GM18499 (cell line): ENCODE data around the gene CRADD.
"Not testable (repeated sequence)": the region's sequence is repeated elsewhere in the genome, so short reads cannot be mapped to it uniquely, and the experiment has no call there.

ENCODE experiments used
- ATAC-seq: cut with Tn5 transposase; IDR thresholded peaks from one replicate; pipeline ENCODE4 v1.9.1; 2021; ENCODE audit warnings: moderate number of reproducible peaks; ENCODE audit not compliant: insufficient read depth, unreplicated experiment

The CRADD gene

GRCh38 chr12:93753285-93753684 is 76.1 kb downstream of the CRADD start:
- no peak for ATAC-seq

- no peak for ATAC-seq
Measured at GRCh38 chr12:93753838-93754429, 76.8 kb downstream of the CRADD start.

DNA sequence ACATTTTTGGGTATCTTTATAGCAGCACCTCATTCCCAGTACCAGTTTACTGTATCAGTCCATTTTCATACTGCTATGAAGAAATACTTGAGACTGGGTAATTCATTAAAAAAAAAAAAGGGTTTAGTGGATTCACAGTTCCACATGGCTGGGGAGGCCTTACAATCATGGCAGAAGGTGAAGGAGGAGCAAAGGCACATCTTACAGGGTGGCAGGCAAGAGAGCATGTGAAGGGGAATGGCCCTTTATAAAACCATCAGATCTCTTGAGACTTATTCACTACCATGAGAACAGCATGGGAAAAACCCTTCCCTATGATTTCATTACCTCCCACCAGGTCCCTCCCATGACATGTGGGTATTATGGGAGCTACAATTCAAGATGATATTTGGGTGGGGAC is 77.7 kb downstream of the CRADD start:
- ATAC-seq, result not testable (repeated sequence)

- ATAC-seq, result no peak
Measured at GRCh38 chr12:93756288-93756687, 79.1 kb downstream of the CRADD start.

GRCh38 chr12:93757792-93758694 is 80.9 kb downstream of the CRADD start:
- no peak for ATAC-seq

DNA sequence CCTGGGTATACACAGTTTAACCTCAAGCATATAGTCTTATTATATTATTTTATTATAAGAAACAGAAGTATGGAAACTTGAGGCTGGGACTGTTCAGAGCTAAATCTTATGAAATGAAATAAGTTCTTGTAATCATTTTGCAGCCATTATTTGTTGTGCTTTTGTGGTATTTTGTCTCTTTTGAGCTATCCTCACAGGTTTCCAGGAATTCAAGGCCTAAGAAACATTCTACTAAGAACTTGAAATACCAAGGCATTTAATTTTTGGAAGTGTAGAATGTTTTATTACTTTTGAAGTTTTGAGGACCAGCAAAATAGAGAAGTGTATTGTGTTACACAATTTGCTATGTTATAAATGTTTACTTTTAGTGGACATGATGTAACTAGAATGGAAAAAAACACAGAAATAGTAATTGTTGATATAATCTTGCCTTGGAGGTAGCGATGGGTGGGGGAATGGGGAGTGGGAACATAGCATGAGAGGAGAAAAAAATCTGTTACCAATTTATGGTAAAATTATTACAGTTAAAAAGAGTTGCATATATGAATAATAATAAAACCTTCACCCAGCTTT is 81.7 kb downstream of the CRADD start:
- ATAC-seq, result no peak

- ATAC-seq, result no peak
Measured at GRCh38 chr12:93759512-93760081, 82.4 kb downstream of the CRADD start.

- ATAC-seq, result no peak
Measured at GRCh38 chr12:93760275-93760875, 83.2 kb downstream of the CRADD start.

DNA sequence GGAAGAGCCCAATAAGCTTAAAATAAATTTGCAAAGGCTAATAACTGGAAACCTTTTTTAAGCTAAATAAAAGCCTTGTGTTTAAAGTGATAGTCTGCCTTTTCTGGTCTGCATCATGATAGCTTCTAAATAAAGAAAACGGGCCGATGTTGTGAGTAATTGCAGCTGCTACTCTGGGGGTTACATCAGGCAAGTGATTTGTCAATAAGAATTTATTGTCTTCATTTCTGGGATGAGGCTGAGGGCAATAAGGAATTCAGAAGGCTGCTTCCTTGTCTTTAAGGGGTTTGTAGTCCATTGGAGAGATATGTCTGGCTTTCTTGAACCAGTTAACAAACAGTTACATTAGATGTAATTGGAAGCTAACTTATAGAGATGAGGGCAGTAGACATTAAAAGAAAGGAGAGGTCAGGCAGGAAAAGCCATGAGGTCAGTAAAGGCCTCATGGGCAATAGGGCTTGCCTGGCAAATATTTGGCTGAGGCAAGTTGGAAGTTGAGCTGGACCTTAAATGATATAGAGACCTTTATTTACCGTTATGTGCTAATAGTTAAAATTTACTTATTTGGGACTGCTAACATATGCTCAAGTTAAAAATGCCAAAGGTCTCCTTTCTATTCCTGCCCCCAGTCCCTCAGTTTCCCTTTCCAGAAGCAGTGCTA is 85.0 kb downstream of the CRADD start:
- no peak for ATAC-seq

- no peak for ATAC-seq
Measured at GRCh38 chr12:93762912-93763553, 85.9 kb downstream of the CRADD start.

DNA sequence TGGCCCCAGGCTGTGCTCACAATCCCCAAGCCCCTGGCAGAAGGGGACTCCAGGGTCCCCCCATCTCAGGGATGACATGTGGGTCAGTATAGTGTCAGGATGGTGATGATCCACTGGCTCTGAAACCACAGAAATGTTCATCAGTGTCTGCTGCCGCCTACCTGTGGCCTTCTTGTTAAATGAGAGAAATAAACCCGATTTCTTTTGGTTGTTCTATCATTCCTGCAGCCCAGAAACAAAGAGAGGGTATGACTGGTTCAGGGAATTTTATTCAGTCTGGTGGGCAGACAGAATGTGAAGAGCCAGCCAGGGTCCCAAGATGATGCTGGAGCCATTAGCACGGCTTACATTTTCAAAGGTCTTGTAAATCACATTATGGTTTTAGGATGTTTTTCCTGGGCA is 86.6 kb downstream of the CRADD start:
- ATAC-seq, result no peak

GRCh38 chr12:93766371-93766770 is 89.2 kb downstream of the CRADD start:
- no peak for ATAC-seq

DNA sequence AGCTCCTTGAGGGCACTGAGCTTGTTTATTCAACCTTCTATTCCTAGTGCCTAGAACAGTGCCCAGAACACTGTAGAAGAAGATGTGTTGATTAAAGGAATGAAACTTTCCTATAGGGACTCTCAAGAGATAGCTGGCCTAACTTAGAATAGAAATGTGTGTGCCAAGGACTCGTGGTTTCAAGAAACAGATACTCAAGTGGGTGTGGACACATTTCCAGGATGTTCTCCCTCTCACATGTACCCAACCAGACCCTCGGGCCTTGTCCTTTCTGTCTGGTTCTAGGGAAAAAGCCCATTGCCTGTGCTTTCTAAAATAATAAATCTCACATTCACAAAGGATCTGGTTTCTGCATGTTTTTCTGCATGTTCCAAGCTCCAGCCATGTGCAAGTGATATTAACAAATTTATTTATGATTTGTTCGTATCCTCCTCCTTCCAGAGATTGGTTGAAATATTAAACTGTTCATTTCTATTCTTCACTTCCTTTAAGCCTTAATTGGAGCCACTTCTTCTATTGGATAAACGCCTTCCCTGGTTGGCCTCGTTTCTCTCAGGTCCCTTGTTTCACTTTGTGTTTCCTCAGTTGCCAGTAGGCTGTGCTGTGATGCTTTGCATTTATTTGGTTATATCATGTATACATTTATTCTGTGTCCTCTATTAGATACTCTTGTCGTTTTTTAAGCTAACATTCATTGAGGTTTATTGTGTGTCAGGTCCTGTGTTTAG is 89.8 kb downstream of the CRADD start:
- no peak for ATAC-seq

DNA sequence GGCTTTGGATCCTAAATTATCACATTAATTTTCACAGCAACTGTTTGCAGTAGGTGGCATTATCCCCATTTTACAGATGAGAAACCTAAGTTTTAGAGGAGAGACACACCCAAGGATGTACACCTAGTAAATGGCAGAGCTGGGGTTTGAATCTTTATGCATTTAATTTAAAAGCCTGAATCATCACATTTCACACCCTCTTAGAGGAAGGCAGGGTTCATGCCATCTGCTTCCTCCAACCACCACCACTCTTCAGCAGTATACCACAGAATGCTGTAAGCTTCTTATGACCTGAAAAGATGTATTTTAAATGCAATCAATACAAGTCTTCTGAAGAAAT is 90.3 kb downstream of the CRADD start:
- ATAC-seq, result no peak

DNA sequence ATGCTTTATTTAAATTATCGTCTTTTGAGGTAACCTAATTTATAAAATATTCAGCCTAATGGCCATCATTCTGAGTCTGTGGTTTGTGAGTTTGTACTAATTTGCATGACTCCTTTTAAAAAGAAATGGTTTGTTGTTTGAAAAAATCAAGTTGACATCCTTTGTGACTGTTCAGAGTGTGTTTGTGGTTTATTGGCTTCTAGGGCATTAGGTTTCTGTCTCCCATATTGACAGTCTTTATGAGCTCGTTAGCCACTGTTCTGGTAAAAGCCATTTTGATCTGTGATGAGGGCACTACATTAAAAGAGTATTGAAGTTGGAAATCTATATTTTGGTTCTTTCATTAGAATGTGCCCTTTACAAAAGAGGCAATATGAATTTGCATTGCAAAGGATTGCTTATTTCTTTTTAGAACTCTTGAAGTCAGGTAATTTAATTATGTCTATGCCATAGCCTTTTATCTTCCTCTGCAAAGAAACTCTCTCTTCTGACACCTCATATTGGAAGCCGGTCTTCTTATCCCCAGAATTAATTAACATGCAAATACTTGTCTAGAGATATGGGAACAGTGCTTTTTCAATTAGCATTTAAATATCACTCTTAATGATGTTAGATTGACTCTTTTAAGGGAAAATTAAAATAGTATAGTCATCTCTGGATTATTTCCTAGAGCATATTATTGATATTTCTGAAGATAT is 95.0 kb downstream of the CRADD start:
- no peak for ATAC-seq

DNA sequence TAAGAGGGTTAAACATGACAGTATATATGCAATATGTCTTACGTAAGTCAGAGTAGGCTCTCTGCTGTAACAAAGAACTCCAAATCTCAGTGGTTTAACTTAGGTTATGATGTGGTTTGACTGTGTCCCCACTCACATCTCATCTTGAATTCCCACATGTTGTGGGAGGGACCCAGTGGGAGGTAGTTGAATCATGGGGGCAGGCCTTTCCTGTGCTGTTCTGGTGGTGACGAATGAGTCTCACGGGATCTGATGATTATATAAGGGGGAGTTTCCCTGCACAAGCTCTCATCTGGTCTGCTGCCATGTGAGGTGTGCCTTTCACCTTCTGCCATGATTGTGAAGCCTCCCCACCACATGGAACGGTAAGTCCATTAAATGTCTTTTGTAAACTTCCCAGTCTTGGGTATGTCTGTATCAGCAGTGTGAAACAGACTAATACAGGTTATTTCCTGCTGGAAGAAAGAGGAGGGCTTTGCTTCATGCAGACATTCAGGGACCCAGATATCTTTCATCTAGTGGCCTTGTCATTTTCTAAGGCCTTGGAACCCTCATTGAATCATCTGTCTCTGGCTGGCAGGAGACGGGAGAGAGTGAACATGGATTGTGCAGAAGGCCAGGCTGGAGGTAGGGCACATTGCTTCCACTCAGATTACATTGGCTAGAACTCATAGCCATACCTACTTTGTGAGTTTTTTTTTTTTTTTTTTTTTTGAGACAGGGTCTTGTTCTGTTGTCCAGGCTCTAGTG is 96.1 kb downstream of the CRADD start:
- ATAC-seq, result no peak

- ATAC-seq, result no peak
Measured at GRCh38 chr12:93776581-93777018, 99.4 kb downstream of the CRADD start.

GRCh38 chr12:93777254-93777653 is 100.1 kb downstream of the CRADD start:
- no peak for ATAC-seq
